ENCODE results near the gene CLTRN.

GRCh38 chrX:15601932-15602331 lies 62.7 kb downstream of the CLTRN start:
- no peak for TF ChIP-seq SUZ12 (IDR thresholded peaks at IDR 0.05; ENCODE audit: low read length)
- no peak for TF ChIP-seq SIRT6 (IDR thresholded peaks at IDR 0.05; ENCODE audit: low read length)
